Erythroblast (primary cell): Measurements from ENCODE around the gene PPFIA4.

Experiments used
- GATA1 ChIP-seq: IDR thresholded peaks from 2 replicates; pipeline ENCODE4 v1.6.1; 2011; ENCODE audit warnings: low read depth, mild to moderate bottlenecking, control low read depth, low read length, moderate library complexity
- POLR2A ChIP-seq: IDR thresholded peaks from 2 replicates; pipeline ENCODE4 v1.6.1; 2011; ENCODE audit warnings: mild to moderate bottlenecking, low read length

DNA sequence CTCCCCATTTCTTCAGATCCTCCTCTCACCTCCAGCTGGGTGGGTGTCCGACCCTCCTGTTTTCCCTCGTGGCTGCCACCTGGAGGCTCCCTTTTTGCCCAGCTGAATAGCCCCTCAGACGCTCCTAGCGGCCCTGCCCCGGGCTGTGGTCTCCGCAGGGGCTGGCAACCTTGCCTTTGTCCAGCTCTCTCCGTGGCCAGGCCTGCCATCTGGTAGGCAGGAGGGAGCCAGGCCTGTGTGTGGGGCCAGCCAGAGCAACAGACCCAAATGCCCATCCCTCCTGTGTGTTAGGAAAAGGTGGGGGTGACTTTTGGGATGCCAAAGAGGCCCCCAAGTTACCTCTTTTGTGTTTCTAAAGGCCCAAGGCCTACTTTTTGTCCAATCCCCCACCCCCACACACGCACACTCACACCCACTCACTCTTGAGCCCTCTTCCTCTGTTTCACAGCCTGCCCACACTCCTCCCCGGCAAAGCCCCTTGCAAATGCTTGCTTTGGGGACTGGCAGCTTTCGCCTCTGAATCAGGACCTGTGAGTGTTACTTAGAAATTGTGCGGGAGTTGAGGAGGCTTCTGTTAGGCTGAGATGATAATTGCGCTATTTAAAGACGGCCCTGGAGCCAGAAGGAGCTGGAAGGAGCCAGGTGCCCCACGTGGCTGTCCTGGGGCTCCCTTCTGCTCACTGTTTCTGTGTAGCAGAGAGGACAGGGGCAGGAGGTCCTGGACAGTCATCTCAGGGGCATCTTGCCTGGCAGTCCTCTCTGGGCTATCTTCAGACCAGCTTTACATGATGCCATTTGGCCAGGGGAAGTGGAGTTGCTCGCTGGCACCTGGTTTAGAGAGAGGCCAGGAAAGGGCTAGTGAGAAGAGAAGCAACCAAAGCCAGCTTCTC, 9.1 kb downstream of the PPFIA4 start:
- TF ChIP-seq POLR2A (no peak), GATA1 (no peak)
